ENCODE results near the gene PLIN1. TPM values are rescaled to one million over a fixed set of nuclear protein-coding genes. Genes with fewer than 3 reads are reported as not detected.

The PLIN1 gene, protein sequence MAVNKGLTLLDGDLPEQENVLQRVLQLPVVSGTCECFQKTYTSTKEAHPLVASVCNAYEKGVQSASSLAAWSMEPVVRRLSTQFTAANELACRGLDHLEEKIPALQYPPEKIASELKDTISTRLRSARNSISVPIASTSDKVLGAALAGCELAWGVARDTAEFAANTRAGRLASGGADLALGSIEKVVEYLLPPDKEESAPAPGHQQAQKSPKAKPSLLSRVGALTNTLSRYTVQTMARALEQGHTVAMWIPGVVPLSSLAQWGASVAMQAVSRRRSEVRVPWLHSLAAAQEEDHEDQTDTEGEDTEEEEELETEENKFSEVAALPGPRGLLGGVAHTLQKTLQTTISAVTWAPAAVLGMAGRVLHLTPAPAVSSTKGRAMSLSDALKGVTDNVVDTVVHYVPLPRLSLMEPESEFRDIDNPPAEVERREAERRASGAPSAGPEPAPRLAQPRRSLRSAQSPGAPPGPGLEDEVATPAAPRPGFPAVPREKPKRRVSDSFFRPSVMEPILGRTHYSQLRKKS
- total RNA-seq (2022; extraction: Qiagen RNA extraction; ENCODE audit: low read depth): 0.05 to 0.25 TPM (median 0.13 TPM) in 4 of 5 replicates, not detected in the other

DNA sequence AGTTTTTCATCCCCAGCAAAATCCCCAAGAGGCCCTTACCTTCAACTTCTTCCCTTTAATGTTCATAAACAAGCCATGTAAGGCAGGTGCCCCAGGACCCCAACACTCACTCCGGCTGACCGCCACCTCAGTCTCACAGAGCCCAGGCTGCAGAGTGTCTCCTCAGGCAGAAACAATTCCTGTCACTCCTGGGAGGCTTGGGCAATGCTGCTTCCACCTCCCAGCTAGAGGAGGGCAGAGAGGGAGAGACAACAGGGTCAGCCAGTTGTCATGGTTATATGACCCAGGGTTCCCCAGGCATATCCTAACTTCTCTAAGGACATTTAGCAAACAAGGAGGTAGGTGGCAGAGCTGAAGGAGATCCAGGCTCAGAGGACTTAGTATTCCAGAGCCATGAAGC is at the start of gene PLIN1:
TSS of gene PLIN1 (minus strand) at position 156 of the 400 bp plus-strand sequence. CDS start 1,878 bp downstream, outside the sequence.

DNA sequence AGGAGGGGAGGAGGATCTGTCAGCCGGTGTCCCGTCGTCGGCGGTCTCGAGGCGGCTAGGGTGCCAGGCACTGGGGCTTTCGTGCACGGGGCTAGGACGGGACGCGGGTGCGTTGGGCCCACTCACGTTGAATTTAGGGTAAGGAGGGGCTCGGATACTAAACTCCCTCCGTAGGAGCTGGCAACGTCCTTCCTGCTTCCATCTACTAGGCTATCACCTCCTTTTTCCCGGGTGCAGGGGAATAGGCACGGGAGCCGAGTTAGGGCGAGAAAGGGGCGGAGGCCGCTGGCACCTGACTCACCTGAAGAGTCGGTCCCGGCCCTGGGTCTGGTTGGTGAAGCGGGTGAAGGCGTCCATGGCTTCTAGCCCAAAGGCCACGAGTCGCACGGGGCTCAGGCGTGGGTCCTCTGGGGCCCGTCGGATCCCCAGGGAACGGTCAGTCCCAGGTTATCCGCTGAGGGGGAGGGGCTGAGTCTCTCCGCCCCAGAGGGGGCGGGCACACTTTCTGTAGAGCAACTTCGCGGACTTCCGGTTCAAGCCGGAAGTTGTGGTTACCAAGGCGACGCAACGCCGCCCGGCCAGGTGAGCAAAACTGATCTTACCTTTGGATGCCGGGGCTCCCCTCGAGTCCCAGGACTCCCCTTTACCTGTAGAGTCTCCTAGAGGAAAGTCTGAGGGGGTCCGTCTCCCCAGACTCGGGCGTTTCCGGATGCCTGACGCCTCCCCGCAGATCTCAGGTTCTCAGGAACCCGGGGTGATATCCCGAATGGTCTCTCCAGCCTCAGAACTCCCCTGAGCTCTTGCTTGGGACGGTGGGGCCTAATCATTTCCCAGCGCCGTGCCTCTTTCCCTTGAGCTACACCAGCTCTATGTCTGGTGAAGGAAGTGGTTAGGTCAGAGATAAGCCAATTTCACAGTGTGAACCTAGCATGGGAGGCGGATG is 11.4 kb upstream of the PLIN1 start, which contains the start of the genes PEX11A and WDR93:
TSS of gene PEX11A (minus strand) at position 479 of the 943 bp plus-strand sequence. CDS start at position 357, 122 bp downstream.
TSS of gene WDR93 (plus strand) at position 536 of the 943 bp plus-strand sequence. CDS start 10,936 bp downstream, outside the sequence.

DNA sequence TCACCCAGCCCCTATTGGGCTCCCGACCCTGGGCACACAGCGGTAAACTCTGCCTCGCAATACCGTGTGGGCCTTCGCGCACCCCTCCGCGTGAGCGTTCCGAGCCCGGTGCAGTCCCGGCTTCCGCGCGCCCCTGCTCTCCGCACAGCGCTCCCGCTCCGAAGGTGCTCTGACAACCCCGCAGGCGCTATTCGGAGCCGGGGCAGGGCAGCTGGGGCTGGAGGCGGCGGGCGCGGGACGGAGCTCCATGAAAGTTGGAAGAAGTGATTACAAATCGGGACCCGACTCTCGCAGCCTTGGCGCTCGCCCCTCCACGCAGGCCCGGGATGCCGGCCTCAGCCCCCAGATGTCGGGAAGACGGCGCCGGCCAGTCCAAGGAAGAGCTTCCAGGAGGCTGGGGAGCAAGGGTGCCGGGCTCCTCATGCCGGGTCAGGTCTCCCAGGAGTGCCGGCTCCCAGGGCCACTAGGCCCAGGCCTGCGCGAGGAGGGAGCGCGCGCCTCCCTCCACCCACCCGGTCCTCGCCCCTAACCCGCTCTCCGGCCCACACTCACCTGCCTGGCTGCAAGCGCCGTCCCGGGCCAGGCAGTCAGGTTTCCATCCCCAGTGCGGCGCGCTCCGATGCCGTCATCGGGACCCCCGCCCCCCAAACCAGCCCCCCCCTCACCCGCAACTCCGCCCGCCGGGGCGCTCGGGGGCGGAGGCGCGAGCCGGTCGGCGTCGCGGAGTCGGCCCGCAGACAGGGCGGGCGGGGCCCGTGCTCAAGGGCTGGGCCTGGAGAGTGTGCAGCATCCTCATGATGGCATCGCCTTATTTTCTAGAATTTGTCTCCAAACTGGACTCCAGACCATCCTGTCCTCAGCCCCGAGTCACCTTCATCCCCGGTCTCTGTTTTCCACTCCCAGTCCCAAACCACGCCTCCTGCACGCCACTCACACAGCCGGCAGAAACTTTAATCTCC is 24.0 kb downstream of the PLIN1 start, which contains the start of gene KIF7:
TSS of gene KIF7 (minus strand) at position 621 of the 959 bp plus-strand sequence. CDS start 2,537 bp downstream, outside the sequence.

Other genes with a start within 250 kb of the PLIN1 start
- gene RHCG, start 182.8 kb downstream of the PLIN1 start, total RNA-seq (2022; extraction: Qiagen RNA extraction; ENCODE audit: low read depth): 40.7 to 52.9 TPM (median 46.6 TPM) in 5 replicates
- gene TICRR, start 103.9 kb downstream of the PLIN1 start, total RNA-seq (2022; extraction: Qiagen RNA extraction; ENCODE audit: low read depth): 10.4 to 14.1 TPM (median 12.1 TPM) in 5 replicates
- 3.2 to 5.0 TPM (median 4.3 TPM) in 5 replicates for gene KIF7, start 23.9 kb downstream of the PLIN1 start, total RNA-seq (2022; extraction: Qiagen RNA extraction; ENCODE audit: low read depth)
- gene PEX11A, start 11.4 kb upstream of the PLIN1 start, total RNA-seq (2022; extraction: Qiagen RNA extraction; ENCODE audit: low read depth): 8.4 to 10.1 TPM (median 8.8 TPM) in 5 replicates
- 0.10 to 0.19 TPM (median 0.18 TPM) in 5 replicates for gene WDR93, start 11.4 kb upstream of the PLIN1 start, total RNA-seq (2022; extraction: Qiagen RNA extraction; ENCODE audit: low read depth)
- 1.7 to 7.3 TPM (median 5.2 TPM) in 5 replicates for gene MESP1, start 71.9 kb upstream of the PLIN1 start, total RNA-seq (2022; extraction: Qiagen RNA extraction; ENCODE audit: low read depth)
- gene MESP2, start 97.0 kb upstream of the PLIN1 start, total RNA-seq (2022; extraction: Qiagen RNA extraction; ENCODE audit: low read depth): 0.30 to 0.47 TPM (median 0.41 TPM) in 5 replicates
- gene ANPEP, start 135.5 kb upstream of the PLIN1 start, total RNA-seq (2022; extraction: Qiagen RNA extraction; ENCODE audit: low read depth): 73.4 to 91.5 TPM (median 77.1 TPM) in 5 replicates
- 35.8 to 75.1 TPM (median 40.8 TPM) in 5 replicates for gene AP3S2, start 214.6 kb upstream of the PLIN1 start, total RNA-seq (2022; extraction: Qiagen RNA extraction; ENCODE audit: low read depth)
- 8.5 to 13.6 TPM (median 12.6 TPM) in 5 replicates for gene ARPIN, start 233.6 kb upstream of the PLIN1 start, total RNA-seq (2022; extraction: Qiagen RNA extraction; ENCODE audit: low read depth)

Measured in A549 treated with GW870086 at 1 μM for 4 hours (cell line).